OCI-LY7 (cell line): ENCODE measurements around the gene SATB1. TPM values are rescaled to one million over a fixed set of nuclear protein-coding genes. Genes with fewer than 3 reads are reported as not detected.
A peak's percentile ranks its signal among the peaks of the same experiment; 100 is the strongest.

Experiments
- BruUV-seq: library from RNA; stranded (reverse); fragments of 400-500 nt; replicated peaks from 2 replicates; lab custom pipeline; 2021; lab: Mats Ljungman, UMichigan
- CTCF ChIA-PET: fragments of 300-600 bp; sonication (Branson Sonifier 250); formaldehyde crosslinking; loops from one replicate; lab custom pipeline; 2022; ENCODE audit warnings: antibody characterized with exemption; ENCODE audit not compliant: unreplicated experiment; lab: Charles Lee
- POLR2A ChIA-PET: fragments of 300-600 bp; sonication (Branson Sonifier 250); formaldehyde crosslinking; loops from one replicate; lab custom pipeline; 2022; ENCODE audit warnings: antibody characterized with exemption; lab: Charles Lee
- DNase-seq: peaks from one replicate; pipeline ENCODE4 v3.0.0-alpha.2; 2015; ENCODE audit warnings: low spot score
- H2AFZ ChIP-seq: fragments of 200-600 bp; sonication (generic), shearing (Covaris generic); 2 replicates; pipeline ENCODE4 v1.6.1; 2014; ENCODE audit warnings: mild to moderate bottlenecking, antibody characterized with exemption, low read length, moderate library complexity
- H3K27ac ChIP-seq: fragments of 200-600 bp; sonication (generic); 2 replicates; pipeline ENCODE4 v1.5.1; 2014; ENCODE audit warnings: mixed run types, low read depth, mild to moderate bottlenecking, moderate library complexity, low read length, inconsistent platforms; ENCODE audit not compliant: poor library complexity, severe bottlenecking
- H3K36me3 ChIP-seq: fragments of 200-600 bp; sonication (generic); 2 replicates; pipeline ENCODE4 v1.6.1; 2014; ENCODE audit warnings: mild to moderate bottlenecking, antibody characterized with exemption, low read length, moderate library complexity, mixed read lengths; ENCODE audit not compliant: insufficient read depth
- H3K4me1 ChIP-seq: fragments of 200-600 bp; sonication (generic); 2 replicates; pipeline ENCODE4 v1.5.1; 2014; ENCODE audit warnings: mild to moderate bottlenecking, low read length; ENCODE audit not compliant: insufficient read depth, poor library complexity, severe bottlenecking
- H3K4me2 ChIP-seq: fragments of 200-600 bp; sonication (generic); 2 replicates; pipeline ENCODE4 v1.6.1; 2014; ENCODE audit warnings: mild to moderate bottlenecking, low read length
- H3K4me3 ChIP-seq: fragments of 200-600 bp; sonication (generic); 2 replicates; pipeline ENCODE4 v1.5.1; 2014; ENCODE audit warnings: mild to moderate bottlenecking, low read depth, low read length; ENCODE audit not compliant: poor library complexity, severe bottlenecking
- H3K79me2 ChIP-seq: fragments of 200-600 bp; sonication (generic); 2 replicates; pipeline ENCODE4 v1.6.1; 2016; ENCODE audit warnings: low read depth, mild to moderate bottlenecking, low read length, moderate library complexity, mixed read lengths; ENCODE audit not compliant: insufficient read depth
- H3K9me2 ChIP-seq: fragments of 200-600 bp; sonication (generic); 2 replicates; pipeline ENCODE4 v1.6.1; 2016; ENCODE audit warnings: mild to moderate bottlenecking, low read length, mixed read lengths; ENCODE audit not compliant: insufficient read depth
- H3K9me3 ChIP-seq: fragments of 200-600 bp; sonication (generic); 2 replicates; pipeline ENCODE4 v1.6.1; 2014; ENCODE audit warnings: mild to moderate bottlenecking, mixed run types, low read length, mixed read lengths
- H4K20me1 ChIP-seq: fragments of 200-600 bp; sonication (generic); 2 replicates; pipeline ENCODE4 v1.6.1; 2014; ENCODE audit warnings: mild to moderate bottlenecking, antibody characterized with exemption, low read length, moderate library complexity, mixed read lengths; ENCODE audit not compliant: insufficient read depth
- CTCF ChIP-seq: fragments of 200-600 bp; sonication (generic); conservative IDR thresholded peaks from 2 replicates; pipeline ENCODE4 v1.5.1; 2014; ENCODE audit warnings: mild to moderate bottlenecking, antibody characterized with exemption, low read length, moderate library complexity, mixed read lengths
- EZH2phosphoT487 ChIP-seq: fragments of 200-600 bp; sonication (generic); IDR thresholded peaks from 2 replicates; pipeline ENCODE4 v1.6.1; 2018; ENCODE audit warnings: low read depth, borderline replicate concordance, mild to moderate bottlenecking, mixed run types, antibody characterized with exemption, low read length, moderate library complexity, mixed read lengths
- intact Hi-C: fragments of 100-400 bp; cut with micrococcal nuclease; formaldehyde crosslinking; loops from one replicate; pipeline ENCODE4 v1.10.0; 2022; ENCODE audit not compliant: unreplicated experiment
- total RNA-seq, 2 experiments: library from RNA; depleted of rRNA in 1 of 2; stranded (reverse); fragments of >200 nt in 1 of 2; shearing (Covaris generic) in 1 of 2; gene quantifications; 2 replicates each; pipeline ENCODE4 v1.2.3, GENCODE V29; 2014 to 2022

Gene SATB1
- total RNA-seq, 2 experiments from 2014 or later, result 2.5 to 5.6 TPM

GRCh38 chr3:18428036-18428435 lies 2.9 kb upstream of the SATB1 start:
- no peaks in the 10 kb centered on the region for H3K79me2 ChIP-seq
- no peaks in the 10 kb centered on the region for H4K20me1 ChIP-seq
- DNase-seq, result no peak
- no peak overlapping the region for H3K27ac ChIP-seq
- no peak overlapping the region for H3K4me3 ChIP-seq
- no peaks in the 10 kb centered on the region for H3K9me2 ChIP-seq
- intact Hi-C loops, result no loop called here
- no peak overlapping the region for H2AFZ ChIP-seq
- BruUV-seq, result no TSS peak
- POLR2A ChIA-PET, result no interaction called here
- no peaks in the 10 kb centered on the region for H3K36me3 ChIP-seq
- CTCF ChIA-PET, result no interaction called here
- no peak overlapping the region for H3K4me2 ChIP-seq
- TF ChIP-seq EZH2phosphoT487, result no peak
- no peak for TF ChIP-seq CTCF
- peaks cover 19% of the 10 kb centered on the region for H3K4me1 ChIP-seq
- H3K9me3 ChIP-seq, result no peaks in the 10 kb centered on the region

GRCh38 chr3:18426597-18427193 lies 1.6 kb upstream of the SATB1 start:
- H3K4me3 ChIP-seq, result no peak overlapping the region
- BruUV-seq, result no TSS peak
- no peaks in the 10 kb centered on the region for H3K9me3 ChIP-seq
- H3K36me3 ChIP-seq, result no peaks in the 10 kb centered on the region
- no peaks in the 10 kb centered on the region for H3K79me2 ChIP-seq
- no peak overlapping the region; the same call in 1 of the 2 replicates for H2AFZ ChIP-seq
- TF ChIP-seq EZH2phosphoT487, result no peak
- TF ChIP-seq CTCF, result no peak
- H3K9me2 ChIP-seq, result no peaks in the 10 kb centered on the region
- H3K27ac ChIP-seq, result no peak overlapping the region
- POLR2A ChIA-PET, result no interaction called here
- intact Hi-C loops, result loop anchor here (2.0 kb wide), 1 partner anchor 332 kb away; no protein-coding TSS in a partner anchor
- no peaks in the 10 kb centered on the region for H4K20me1 ChIP-seq
- CTCF ChIA-PET, result interaction anchor here (0.6 kb wide), 1 partner anchor 720 kb away, joined by 3 read pairs; no protein-coding TSS in a partner anchor
- H3K4me1 ChIP-seq, result peaks cover 19% of the 10 kb centered on the region
- no peak for DNase-seq
- H3K4me2 ChIP-seq, result no peak overlapping the region

- POLR2A ChIA-PET, result no interaction called here
- no TSS peak for BruUV-seq
- CTCF ChIA-PET, result no interaction called here
- Histone ChIP-seq H3K4me3 (peak overlapping the region; percentile 81), H3K4me1 (peaks cover 15% of the 10 kb centered on the region), H3K36me3 (no peaks in the 10 kb centered on the region), H3K9me3 (no peaks in the 10 kb centered on the region), H4K20me1 (no peaks in the 10 kb centered on the region), H3K4me2 (peak overlapping the region; percentile 99), H3K9me2 (no peaks in the 10 kb centered on the region), H3K27ac (no peak overlapping the region), H3K79me2 (no peaks in the 10 kb centered on the region), H2AFZ (peak overlapping the region; percentile 61; the same call in 1 of the 2 replicates)
- intact Hi-C loops, result loop anchor here (2.0 kb wide), 1 partner anchor 333 kb away; no protein-coding TSS in a partner anchor
- DNase-seq, result peak; percentile 55
- TF ChIP-seq EZH2phosphoT487 (no peak), CTCF (no peak)
These were observed 610 bp upstream of the SATB1 start for GRCh38 chr3:18425641-18426257.
